Coronary artery (tissue), 2 donors: ENCODE data around the gene PRKN.

Source experiments
- DNase-seq: peaks from one replicate; pipeline ENCODE4 v3.0.0-alpha.2; 2017; ENCODE audit warnings: low spot score
- H3K27ac ChIP-seq, 2 donors: fragments of 200-600 bp; sonication (generic); one replicate each; pipeline ENCODE4 v1.5.1; 2016 to 2019
- H3K4me3 ChIP-seq: fragments of 200-600 bp; sonication (generic); 2 replicates; pipeline ENCODE4 v1.5.1; 2016; ENCODE audit warnings: mild to moderate bottlenecking, moderate library complexity
- CTCF ChIP-seq: fragments of 200-600 bp; sonication (generic); IDR thresholded peaks from one replicate; pipeline ENCODE4 v1.5.1; 2019; ENCODE audit warnings: antibody characterized with exemption

PRKN gene

GRCh38 chr6:162640756-162641155 lies 86.8 kb downstream of the PRKN start:
- no peak for DNase-seq
- no peak for TF ChIP-seq CTCF
- no peak overlapping the region for H3K27ac ChIP-seq
- no peak overlapping the region for H3K4me3 ChIP-seq

GRCh38 chr6:162639951-162640350 lies 87.6 kb downstream of the PRKN start:
- no peak for DNase-seq
- Histone ChIP-seq H3K4me3 (no peak overlapping the region), H3K27ac (no peak overlapping the region)
- TF ChIP-seq CTCF = no peak

GRCh38 chr6:162638931-162639574 lies 88.5 kb downstream of the PRKN start:
- H3K27ac ChIP-seq = no peak overlapping the region

GRCh38 chr6:162637317-162637716 lies 90.2 kb downstream of the PRKN start:
- DNase-seq = no peak
- no peak overlapping the region for H3K4me3 ChIP-seq
- no peak overlapping the region for H3K27ac ChIP-seq
- no peak for TF ChIP-seq CTCF

More at GRCh38 chr6:162638931-162639574, 88.5 kb downstream of the PRKN start:
- H3K4me3 ChIP-seq = no peak overlapping the region
- no peak for TF ChIP-seq CTCF
- no peak for DNase-seq

GRCh38 chr6:162636167-162636566 lies 91.4 kb downstream of the PRKN start:
- Histone ChIP-seq H3K4me3 (no peak overlapping the region), H3K27ac (no peak overlapping the region)
- DNase-seq = no peak
- TF ChIP-seq CTCF = no peak

GRCh38 chr6:162631546-162631945 lies 96.0 kb downstream of the PRKN start:
- DNase-seq = no peak
- Histone ChIP-seq H3K27ac (no peak overlapping the region), H3K4me3 (no peak overlapping the region)
- TF ChIP-seq CTCF = no peak

GRCh38 chr6:162630069-162630468 lies 97.5 kb downstream of the PRKN start:
- Histone ChIP-seq H3K27ac (no peak overlapping the region), H3K4me3 (no peak overlapping the region)
- DNase-seq = no peak
- TF ChIP-seq CTCF = no peak
